HG02840 (cell line): Measurements from ENCODE around the gene ANXA7.
A peak's percentile ranks its signal among the peaks of the same experiment; 100 is the strongest.

Experiments
- ATAC-seq: cut with Tn5 transposase; IDR thresholded peaks from one replicate; pipeline ENCODE4 v1.9.1; 2021; ENCODE audit warnings: mild to moderate bottlenecking, moderate library complexity, moderate number of reproducible peaks; ENCODE audit not compliant: unreplicated experiment, low FRiP score

Gene ANXA7

DNA sequence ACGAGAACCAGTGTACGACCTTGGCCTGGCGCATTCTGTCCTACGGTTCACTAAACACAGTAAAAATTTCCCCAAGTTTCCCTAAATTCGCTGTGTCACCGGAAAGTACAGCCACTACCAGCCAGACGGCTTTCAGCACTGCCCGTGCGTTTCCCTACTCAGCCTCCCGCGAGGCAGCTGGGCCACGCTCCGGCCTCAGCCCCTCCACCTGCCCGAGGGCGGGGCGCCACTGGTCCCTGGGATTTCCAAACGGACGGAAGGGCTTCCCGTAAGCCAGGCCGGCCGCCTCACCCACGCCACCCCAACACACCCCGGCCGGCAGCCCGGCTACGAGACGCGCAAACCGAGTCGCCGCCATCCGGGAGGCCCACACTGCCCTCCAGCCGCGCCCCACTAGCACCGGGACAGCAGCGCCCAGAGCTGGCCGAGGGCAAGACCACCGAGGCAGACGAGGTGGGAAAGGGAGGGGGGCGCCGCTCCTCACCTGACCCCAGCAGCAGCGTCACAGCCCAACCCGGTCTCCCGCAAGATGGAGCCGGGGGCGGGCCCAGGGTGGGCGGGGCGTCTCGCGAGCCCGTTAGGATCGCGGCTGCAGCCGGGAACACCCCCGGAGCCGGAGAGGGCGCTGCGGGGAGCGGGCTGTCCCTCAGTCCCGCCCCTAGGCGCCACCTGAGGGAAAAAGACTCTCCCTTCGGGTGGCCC lies at the start of gene ANXA7:
ANXA7 (minus strand) TSS at position 531 of the 702 bp plus-strand sequence. CDS start 13,202 bp downstream, outside the sequence.
- ATAC-seq = peak; percentile 77

- no peak for ATAC-seq
These were observed 47.0 kb upstream of the ANXA7 start for GRCh38 chr10:73460897-73461296.

GRCh38 chr10:73459683-73460314 lies 45.9 kb upstream of the ANXA7 start:
- no peak for ATAC-seq

DNA sequence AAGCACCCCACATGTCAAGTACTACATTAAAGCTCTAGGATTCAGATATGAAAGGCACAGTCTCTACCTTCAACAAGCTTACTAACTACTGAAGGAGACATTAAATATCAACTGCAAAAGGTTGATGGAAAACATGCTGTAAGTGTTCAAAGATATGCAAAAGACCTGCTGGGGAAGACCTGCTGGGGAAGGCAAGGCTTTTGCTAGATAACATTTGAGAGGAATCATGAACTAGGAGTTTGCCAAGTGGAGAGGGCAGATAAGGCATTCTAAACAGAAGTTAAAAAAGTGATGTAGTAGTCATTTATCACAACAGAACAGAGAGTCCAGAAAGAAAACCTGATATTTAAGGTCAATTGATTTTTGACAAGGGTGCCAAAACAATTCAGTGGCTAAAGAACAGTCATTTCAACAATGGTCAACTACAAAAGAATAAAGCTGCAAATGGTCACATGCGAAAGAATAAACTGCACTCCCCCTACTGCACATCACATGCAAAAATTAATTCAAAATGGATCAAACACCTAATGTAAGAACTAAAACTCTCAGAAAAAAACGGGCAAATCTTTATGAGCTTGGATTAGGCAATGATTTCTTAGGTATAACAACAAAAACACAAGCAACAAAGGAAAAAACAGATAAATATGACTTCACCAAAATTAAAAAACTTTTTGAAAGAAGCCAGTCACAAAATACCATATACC lies 42.5 kb upstream of the ANXA7 start:
- ATAC-seq = no peak

- no peak for ATAC-seq
These were observed 35.3 kb upstream of the ANXA7 start for GRCh38 chr10:73449113-73449512.

DNA sequence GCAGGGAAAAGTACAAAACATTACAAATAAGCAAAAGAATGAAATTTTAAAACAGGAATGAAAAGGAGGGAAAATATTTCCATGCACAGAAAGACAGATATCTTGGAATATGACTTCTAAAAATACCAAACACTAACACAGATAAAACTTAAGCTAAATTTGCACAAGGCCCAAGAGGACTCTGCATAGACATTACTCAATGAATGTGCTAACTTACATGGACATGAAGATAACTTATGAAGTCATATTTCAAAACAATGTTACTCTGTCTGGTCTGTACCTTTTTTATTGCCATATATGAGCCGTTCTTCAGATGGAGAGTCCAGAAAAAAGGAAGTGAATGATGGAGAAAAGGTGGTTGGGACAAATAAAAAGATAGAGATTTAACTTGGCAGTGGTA lies 34.5 kb upstream of the ANXA7 start:
- no peak for ATAC-seq

DNA sequence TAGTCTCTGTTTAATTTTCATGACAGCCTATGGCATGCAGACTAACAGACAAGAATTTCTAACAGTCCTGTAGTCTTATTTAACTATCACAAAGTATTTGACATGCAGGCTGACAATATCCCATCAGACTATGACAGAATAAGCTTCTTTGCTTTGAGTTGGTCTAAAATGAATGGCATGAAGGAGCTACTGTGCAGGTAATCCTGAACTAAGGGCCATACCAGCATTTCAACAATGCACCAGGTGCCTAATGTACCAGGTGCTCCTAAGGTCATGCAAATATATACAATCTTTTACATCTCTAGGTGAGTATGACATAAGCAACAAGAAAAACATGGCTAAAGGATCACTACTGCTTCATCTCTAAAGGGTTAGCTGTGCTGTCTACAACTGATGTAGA lies 33.1 kb upstream of the ANXA7 start:
- ATAC-seq = no peak

DNA sequence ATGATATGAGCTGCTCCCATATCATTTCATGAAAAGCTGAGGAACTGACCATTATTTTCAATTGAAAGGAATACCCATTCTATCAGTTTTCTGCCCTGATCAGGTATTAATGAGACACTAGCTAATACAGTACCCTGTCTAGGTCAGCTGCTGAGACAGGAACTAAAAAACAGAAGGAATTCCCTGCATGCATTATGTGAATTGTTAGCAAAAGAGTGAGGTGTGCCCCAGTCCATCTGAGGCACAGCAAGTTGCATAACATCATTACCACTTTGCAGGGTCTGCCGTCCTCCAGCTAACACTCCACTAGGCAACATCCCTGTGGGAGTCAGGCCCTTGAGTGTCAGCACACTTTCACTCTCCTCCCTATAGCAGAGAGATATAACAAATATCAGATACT lies 30.6 kb upstream of the ANXA7 start:
- no peak for ATAC-seq

DNA sequence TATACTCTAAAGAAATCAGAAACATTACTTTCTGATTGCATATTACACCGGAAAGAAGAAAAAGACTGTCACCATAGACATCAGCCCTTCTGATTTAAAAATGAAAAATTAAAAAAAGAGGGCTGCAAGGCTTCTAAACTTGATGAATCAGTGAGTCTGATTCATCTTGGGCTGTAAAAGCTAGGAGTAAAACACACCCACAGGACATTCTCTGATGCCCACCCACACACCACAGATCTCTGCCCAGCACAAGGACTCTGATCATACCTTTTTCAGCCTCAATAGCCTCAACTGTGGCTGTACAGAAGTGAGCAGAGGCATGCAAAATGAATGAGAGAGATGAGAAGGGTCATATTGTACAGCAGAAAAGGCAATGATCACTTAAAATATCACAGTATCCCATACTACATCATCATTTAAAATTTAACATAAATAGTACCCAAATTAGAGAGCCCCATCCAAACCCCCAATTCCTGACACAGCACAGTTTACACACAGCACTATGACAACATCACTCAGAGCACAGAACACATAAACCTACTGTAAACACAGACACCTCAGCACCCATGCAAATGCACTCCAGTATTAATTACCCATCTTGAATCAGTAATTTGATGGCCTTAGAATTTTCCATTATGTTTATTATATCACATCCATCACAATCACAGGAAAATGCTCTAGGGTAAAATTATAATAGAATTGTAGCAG lies 25.9 kb upstream of the ANXA7 start:
- no peak for ATAC-seq

DNA sequence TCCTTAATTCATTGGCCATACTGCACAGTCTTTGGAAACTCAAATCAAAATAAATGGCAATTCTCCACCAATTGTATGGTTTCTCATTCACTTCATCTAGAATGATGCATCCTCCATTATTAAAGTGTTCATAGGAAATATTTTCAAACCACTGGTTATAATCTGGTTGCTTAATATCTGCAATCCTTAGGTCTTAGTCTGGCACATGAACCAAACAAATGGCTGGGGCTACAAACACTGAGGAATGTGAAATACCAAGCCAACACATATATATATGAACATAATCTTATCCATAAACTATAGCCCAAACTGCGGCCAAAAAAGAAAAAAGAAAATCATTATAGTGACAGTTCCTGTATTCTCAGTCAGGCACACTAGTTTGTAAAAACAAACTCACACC lies 25.2 kb upstream of the ANXA7 start:
- ATAC-seq = no peak

DNA sequence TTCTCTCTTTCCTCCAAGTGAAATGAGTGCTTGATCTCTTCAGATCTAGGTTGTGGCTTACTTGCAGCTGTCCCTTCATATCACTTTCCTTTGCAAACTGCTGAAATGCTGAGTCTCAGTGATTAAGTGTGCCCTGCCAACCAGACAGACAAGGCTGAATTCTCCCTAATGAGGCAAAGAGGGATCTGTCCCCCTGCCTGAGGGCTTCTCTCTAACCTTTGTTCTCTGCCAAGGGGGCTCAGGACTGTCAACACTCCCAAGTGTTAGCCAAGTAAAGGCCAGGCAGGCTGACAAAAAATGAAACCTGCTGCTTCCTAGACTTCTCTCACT lies 19.6 kb upstream of the ANXA7 start, which contains the start of gene MSS51:
MSS51 (minus strand) TSS at position 24 of the 330 bp plus-strand sequence. CDS start 5,277 bp downstream, outside the sequence.
- ATAC-seq = no peak

DNA sequence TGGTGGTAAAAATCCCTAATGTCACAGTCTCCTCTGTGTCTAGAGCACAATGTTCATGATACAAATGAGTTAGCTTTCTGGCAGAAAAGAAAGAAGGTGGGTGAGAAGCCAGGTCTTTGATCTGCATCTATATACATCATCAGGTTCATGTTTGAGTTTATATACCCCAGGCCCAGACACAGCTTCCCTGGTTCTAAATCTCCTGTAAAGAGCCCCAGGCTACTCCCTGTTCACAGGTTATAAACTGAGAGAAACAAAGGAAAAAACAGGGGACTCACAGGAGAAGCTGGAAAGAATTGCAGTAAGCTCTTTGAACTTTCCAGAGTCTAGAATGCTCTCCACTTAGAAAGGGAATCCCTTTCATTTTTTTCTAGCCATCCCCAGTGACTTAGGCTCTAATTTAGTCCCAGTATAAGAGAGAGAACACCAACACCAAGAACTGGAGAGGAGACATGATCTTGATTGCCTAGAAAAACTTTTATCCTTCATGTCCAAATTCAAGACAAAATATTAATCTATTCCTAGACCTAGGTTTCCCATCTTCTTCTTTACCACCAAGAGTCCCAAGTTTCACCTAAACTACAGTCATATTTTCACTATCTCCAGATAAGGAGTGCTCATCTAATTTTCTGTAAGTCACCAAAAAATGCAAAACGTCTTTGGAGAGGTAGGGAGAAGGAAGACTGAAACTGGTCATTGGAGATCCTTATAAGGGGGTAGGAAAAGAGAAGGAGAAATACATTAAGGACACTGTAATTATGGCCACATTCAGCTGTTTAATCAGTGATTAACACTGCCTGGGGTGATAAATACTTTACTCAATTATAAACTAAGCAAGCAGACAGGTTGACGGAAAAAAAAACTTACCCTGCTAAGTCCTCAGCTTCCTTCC lies 19.0 kb upstream of the ANXA7 start:
- no peak for ATAC-seq

DNA sequence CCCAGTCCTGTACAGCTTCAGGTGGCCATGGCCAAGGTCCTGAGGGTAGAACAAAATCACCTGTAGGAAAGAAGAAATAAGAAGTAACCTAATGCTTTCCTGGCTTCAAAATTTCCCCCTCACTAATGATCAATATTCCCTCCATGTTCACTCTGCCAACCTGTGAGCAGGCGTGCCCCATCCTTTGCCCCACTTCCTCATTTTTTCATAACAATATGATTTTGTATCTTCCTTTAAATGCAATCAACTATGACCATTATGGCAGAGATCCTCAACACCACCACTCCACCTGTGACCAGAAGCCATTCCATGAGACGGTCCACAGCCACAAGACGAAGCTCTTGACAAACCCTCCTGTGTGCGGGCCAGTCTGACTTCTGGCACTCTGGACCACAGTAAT lies 12.5 kb upstream of the ANXA7 start:
- ATAC-seq = no peak

DNA sequence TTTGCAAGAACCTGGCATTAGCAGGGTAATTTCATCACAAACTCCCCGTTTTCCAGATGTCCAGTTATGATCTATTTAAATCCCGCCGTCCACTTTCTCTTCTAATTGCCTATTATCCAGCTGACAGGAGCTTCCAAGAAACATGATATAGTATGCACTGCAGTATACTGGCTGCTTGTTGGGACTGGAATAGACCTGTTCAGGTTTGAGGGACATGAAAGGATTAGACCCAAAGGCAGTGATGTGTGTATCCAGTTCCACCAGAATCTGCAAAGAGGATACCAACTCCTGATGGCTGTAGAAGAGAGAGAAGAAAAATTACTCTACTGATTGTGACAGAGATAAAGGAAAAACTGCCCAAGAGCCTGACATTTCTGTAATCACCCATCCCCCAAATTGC lies 10.6 kb upstream of the ANXA7 start:
- ATAC-seq = no peak

DNA sequence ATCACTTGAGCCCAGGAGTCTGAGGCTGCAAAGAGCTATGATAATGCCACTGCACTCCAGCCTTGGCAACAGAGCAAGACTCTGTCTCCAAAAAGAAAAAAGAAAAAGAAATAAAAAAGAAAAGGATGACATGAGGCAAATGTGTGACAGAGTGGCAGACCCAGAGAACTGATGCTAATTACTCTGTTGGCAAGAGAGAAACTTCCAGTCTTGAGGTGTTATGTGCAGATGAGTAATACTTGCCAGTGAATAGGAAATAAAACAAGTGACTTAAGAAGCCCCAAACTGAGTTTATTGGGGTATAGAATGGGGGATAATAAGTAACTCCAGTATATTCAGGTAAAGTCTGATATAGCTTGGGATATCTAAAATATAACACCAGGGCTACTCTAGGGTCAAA lies 9.5 kb upstream of the ANXA7 start:
- ATAC-seq = no peak

GRCh38 chr10:73416571-73416970 lies 2.7 kb upstream of the ANXA7 start:
- no peak for ATAC-seq

DNA sequence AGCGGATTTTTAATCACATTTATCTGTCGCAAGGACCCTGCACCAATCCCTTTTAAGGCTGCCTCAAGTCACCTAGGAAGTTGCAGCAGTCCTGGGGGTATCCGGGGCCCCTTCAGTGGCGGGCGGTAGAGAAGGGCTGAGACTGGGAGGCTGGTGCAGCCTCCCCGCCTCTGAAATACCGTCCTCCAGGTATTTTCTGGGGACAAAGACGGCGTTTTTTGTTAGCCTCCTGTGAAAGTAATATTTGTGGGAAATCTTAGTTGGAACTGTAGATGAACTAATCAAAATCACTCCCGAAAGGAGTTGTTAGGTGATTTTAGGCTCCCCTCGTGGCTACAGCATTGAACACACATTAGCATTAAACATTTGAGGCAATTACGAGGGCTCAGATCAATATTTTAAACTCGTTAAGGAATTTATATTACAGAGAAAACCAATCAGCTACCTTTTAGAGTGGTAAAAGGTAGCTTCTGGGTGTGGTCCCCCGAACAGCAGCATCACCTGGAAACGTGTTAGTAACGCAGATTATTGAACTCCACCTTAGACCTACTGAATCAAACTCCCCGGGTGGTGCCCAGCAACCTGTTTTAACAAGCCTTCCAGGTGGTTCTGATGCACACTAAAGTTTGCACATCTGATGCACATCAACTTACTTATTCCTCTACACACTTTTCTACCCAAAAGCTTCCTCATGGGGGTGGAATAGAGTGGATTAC lies 530 bp upstream of the ANXA7 start:
- peak; percentile 37 for ATAC-seq

DNA sequence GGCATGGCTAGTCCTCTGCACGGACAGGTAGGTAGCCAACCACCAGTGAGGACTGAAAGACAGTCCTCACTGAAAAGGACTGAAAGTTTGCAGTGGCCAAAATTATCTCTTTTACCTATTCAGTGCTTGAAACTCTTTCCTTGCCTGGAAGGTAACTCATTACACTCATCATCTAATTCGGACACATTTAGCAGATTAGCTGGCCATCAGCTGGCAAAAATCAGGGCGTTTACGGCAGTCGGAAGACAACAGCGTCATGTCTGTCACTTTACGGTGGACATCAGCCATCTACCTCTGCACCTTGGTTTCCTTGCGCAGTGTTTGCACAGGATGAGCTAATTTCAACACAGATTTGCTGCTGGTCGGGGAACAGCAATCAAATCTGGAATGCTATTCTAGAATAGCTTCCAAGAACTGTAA lies 740 bp downstream of the ANXA7 start:
- ATAC-seq = peak; percentile 22

GRCh38 chr10:73410897-73411296 lies 3.0 kb downstream of the ANXA7 start:
- no peak for ATAC-seq
